Eye (tissue), 1 donor: Measurements from ENCODE around the gene ALX4.

ENCODE experiments used
- DNase-seq: peaks from one replicate; pipeline ENCODE4 v3.0.0-alpha.2; 2015

ALX4 gene

GRCh38 chr11:44309478-44310205 is at the start of gene ALX4:
TSS of gene ALX4 (minus strand) at chr11:44310139. CDS start at chr11:44310062, 77 bp downstream.
- peak; percentile 76 for DNase-seq

GRCh38 chr11:44359162-44359561 is 49.2 kb upstream of the ALX4 start:
- peak; percentile 57 for DNase-seq

- no peak for DNase-seq
Observed at GRCh38 chr11:44358713-44359112, 48.8 kb upstream of the ALX4 start.

- DNase-seq: no peak
Observed at GRCh38 chr11:44357711-44358110, 47.8 kb upstream of the ALX4 start.

DNA sequence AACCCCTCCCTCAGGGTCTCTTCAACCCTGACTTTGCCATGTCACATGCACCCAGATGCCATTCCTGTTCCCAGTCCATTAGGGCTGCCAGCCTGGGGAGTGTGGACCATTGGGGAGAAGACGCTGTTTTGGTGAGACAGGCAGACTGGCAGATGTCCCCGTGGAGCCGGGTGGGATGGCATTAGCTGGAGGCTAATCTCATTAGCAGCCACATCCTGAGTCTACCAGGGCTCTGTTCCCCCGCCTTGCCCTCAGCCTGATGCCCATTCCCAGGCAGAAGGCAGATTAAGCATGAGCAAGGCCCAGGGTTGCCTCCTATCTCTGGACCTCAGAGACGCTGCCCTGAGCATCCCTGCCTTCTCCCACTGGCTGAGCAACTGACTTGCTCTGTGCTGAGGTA is 46.4 kb upstream of the ALX4 start:
- DNase-seq: no peak

DNA sequence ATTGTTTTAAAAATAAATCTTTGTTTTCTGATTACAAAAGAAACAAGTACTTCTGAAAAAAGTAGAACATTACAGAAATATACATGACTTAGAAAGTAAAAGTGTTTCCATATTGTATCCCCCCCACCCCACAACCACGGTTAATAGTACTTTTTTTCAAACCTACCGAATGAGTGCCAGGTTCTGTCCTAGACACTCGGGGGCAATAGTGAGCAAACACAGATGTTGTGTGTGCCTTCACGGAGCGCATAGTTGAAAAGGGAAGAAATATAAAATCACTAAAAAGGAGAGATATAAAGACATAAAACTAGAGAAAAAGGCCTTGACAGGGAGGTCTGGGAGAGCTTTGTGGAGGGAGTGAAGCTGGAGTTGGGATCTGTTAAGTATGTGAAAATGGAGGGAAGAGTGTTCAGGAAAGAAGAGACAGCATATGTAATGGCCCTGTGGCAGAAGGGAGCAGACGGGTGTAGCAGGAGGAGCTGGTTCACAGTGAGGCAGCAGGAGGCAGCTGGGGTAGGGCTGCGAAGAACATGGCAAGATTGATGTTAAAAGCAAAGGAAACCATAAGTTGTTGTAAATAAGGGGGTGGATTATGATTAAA is 42.1 kb upstream of the ALX4 start:
- no peak for DNase-seq

DNA sequence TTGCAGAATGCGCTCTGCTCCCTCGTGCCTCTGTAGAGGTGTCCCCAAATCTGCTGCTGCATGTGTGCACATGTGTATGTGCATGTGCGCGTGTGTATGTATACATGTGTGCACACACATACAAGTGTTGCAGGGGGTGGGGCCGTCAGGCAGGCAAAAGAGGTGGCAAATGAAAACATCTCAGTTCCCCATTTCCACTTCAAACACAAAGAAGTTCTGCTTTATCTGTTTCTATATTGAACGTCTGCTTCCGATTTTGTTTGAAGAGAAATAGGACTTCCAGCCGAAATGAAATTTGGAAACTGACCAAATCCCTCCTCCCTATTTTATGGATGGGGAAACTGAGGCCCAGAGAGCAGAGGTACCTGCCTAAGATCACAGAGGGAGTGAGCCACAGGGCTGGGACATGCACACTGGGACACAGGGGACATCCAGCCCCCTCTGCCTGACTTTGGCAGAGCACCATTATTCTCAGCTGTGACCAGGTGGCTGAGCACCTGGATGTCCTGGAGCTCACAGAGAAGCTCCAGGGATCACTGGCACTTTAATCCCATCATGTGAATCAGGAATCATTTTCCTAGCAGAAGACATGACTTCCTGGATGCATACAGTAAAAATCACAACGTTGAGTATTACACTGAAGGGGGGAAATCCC is 41.2 kb upstream of the ALX4 start:
- no peak for DNase-seq

- DNase-seq: no peak
Observed at GRCh38 chr11:44349328-44349727, 39.4 kb upstream of the ALX4 start.

- no peak for DNase-seq
Observed at GRCh38 chr11:44348721-44349120, 38.8 kb upstream of the ALX4 start.

DNA sequence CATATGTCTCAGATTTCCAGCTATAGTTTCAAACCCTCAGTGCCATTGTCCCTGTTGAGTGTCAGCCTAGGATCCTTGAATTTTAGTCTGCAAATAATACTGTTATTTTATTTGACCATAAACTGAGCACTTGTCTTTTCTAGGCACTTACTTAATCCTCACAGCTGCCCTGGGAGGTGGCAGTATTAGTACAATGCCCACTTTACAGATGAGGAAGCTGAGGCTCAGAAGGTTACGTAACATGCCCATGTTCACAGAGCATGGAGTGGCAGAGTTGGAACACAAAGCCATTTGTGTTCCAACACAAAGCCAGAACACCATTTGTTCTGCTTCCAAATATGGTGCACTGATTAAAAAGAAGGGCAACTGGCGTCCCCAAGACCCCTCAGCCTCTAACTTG is 38.2 kb upstream of the ALX4 start:
- DNase-seq: no peak

DNA sequence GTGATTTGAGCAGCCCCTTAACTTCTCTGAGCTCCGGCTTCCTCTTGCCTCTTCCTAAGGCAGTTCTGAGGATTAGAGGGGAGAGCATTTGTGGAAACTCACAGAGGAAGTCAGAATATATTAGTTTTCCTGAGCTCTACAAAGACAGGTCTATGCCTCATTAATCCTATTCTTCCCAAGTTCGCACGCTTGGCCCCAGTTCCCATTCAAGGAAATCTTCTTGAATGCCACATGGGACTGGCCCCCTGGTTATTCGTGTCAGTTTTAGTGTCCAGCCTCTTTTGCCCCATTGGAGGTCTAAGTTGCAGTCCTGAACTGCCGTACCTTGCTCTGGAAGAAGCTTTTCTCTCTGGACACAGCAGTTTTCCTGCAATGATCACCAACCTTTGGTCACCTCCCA is 37.6 kb upstream of the ALX4 start:
- DNase-seq: peak; percentile 53

GRCh38 chr11:44346983-44347382 is 37.0 kb upstream of the ALX4 start:
- no peak for DNase-seq

- DNase-seq: no peak
Observed at GRCh38 chr11:44345781-44346180, 35.8 kb upstream of the ALX4 start.

GRCh38 chr11:44344921-44345320 is 35.0 kb upstream of the ALX4 start:
- DNase-seq: no peak

- no peak for DNase-seq
Observed at GRCh38 chr11:44344423-44344820, 34.5 kb upstream of the ALX4 start.

GRCh38 chr11:44343778-44344422 is 34.0 kb upstream of the ALX4 start:
- DNase-seq: no peak

DNA sequence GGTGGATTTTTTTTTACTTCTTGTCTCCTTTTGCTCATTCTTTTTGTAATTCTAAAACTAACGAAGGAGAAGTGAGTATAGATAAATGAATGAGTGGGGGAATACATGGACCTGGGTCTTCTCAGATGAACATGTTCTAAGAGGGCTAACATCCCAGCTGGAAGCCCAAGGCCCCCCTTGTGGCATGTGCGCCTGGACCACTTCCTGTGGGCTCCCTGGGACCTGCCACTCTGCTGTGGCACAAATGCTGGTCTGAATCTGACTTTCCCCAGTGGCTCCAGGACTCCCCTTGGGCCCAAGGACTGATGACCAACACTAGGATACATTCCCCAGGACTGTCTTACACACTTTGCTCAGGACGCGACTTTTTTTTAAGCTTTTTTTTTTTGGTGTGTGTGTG is 32.7 kb upstream of the ALX4 start:
- no peak for DNase-seq

- DNase-seq: no peak
Observed at GRCh38 chr11:44340656-44341055, 30.7 kb upstream of the ALX4 start.

- no peak for DNase-seq
Observed at GRCh38 chr11:44339530-44339883, 29.6 kb upstream of the ALX4 start.

GRCh38 chr11:44338698-44339529 is 29.0 kb upstream of the ALX4 start:
- DNase-seq: peak; percentile 54

DNA sequence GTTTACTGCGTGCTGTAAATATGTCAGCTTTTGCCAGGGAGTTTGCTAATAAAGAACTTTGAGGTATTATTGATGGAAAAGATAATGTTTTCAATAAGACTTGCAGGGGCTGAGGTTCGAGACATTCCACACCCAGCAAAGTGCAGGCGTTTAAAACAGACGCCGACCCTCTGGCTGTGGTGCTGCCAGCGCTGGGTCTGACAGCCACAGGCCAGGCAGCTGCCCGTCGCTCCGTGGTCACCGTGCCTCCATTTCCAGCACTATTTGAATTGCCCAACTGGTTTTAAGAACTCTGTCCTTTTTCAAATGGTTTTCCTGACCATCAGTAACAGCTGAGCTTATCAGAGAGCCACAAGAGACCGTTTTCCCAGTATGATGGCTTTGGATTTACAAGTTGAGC is 28.1 kb upstream of the ALX4 start:
- peak; percentile 50 for DNase-seq

DNA sequence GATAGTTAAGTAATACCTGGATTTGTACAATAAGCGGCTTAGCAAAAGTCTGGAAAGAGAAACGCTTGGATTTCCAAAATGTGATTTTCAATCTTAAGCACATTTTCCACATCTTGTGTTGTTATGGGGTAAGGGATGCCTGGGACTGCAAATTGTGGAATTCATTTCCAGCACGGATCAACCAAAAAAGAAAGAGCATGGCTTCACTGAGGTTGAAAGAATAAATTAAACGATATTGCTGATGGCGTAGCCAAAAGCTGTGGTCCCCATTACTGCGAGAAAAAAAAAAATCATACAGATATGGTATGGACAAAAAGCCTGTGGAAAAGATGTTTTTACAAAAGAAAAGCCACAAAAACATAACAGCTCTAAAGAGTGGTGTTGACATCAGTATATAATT is 26.0 kb upstream of the ALX4 start:
- peak; percentile 74 for DNase-seq
